HG02970 (cell line): ENCODE results near the gene TOR4A.
"Not testable (repeated sequence)": the region's sequence is repeated elsewhere in the genome, so short reads cannot be mapped to it uniquely, and the experiment has no call there.

Experiments used
- ATAC-seq: cut with Tn5 transposase; IDR thresholded peaks from one replicate; pipeline ENCODE4 v1.9.1; 2021; ENCODE audit warnings: mild to moderate bottlenecking, moderate library complexity, moderate number of reproducible peaks; ENCODE audit not compliant: unreplicated experiment, low FRiP score

Gene TOR4A

GRCh38 chr9:137315581-137316011 is 38.1 kb downstream of the TOR4A start:
- ATAC-seq: no peak

GRCh38 chr9:137316012-137316981 is 38.8 kb downstream of the TOR4A start:
- ATAC-seq: no peak

- no peak for ATAC-seq
These were observed 39.6 kb downstream of the TOR4A start for GRCh38 chr9:137317021-137317717.

- ATAC-seq: no peak
These were observed 40.4 kb downstream of the TOR4A start for GRCh38 chr9:137317718-137318511.

GRCh38 chr9:137318602-137319001 is 41.1 kb downstream of the TOR4A start:
- no peak for ATAC-seq

- no peak for ATAC-seq
These were observed 41.6 kb downstream of the TOR4A start for GRCh38 chr9:137319011-137319738.

- no peak for ATAC-seq
These were observed 42.4 kb downstream of the TOR4A start for GRCh38 chr9:137319739-137320551.

- no peak for ATAC-seq
These were observed 43.2 kb downstream of the TOR4A start for GRCh38 chr9:137320555-137321384.

GRCh38 chr9:137321726-137322361 is 44.3 kb downstream of the TOR4A start:
- ATAC-seq: no peak

GRCh38 chr9:137323531-137324331 is 46.2 kb downstream of the TOR4A start:
- ATAC-seq: no peak

- ATAC-seq: no peak
These were observed 47.6 kb downstream of the TOR4A start for GRCh38 chr9:137325124-137325523.

- ATAC-seq: no peak
These were observed 48.3 kb downstream of the TOR4A start for GRCh38 chr9:137325799-137326198.

- ATAC-seq: no peak
These were observed 49.0 kb downstream of the TOR4A start for GRCh38 chr9:137326445-137327065.

- not testable (repeated sequence) for ATAC-seq
These were observed 50.4 kb downstream of the TOR4A start for GRCh38 chr9:137327641-137328550.

- ATAC-seq: not testable (repeated sequence)
These were observed 52.1 kb downstream of the TOR4A start for GRCh38 chr9:137329590-137329989.

GRCh38 chr9:137330689-137331088 is 53.2 kb downstream of the TOR4A start:
- ATAC-seq: no peak
